Ovary (tissue), 3 donors: ENCODE results near the gene CFAP54.

Source experiments
- CTCF ChIP-seq, 3 donors: fragments of 450-650 bp in 2 of 3; fragments of 200-600 bp in 1 of 3; IDR thresholded peaks; one replicate each; pipeline versions ENCODE4 v1.5.1 to v1.8.0; 2016 to 2022; ENCODE audit warnings: antibody characterized with exemption in 3 of 3, mild to moderate bottlenecking in 1 of 3
- EP300 ChIP-seq: sonication (generic); formaldehyde crosslinking; IDR thresholded peaks from one replicate; pipeline ENCODE4 v1.6.1; 2017; ENCODE audit warnings: antibody characterized with exemption
- POLR2A ChIP-seq: fragments of 450-650 bp; IDR thresholded peaks from one replicate; pipeline ENCODE4 v1.6.1; 2017; ENCODE audit warnings: antibody characterized with exemption, mild to moderate bottlenecking, moderate library complexity
- donor health status: DM: no; HTN: no; CAD: no.

GRCh38 chr12:96495841-96496545 lies 6.6 kb downstream of the CFAP54 start:
- TF ChIP-seq CTCF (IDR thresholded peaks at IDR 0.05) (no peak), POLR2A (no peak), EP300 (no peak)
